ENCODE data around the gene EML1.

The EML1 gene

GRCh38 chr14:99816217-99816616 is 23.0 kb downstream of the EML1 start:
- Histone ChIP-seq H3K9ac (no peak overlapping the region), H3K4me1 (peaks cover 0 to 5% (median under 1%) of the 10 kb centered on the region in 10 experiments; a peak in 7 of 20 replicates), H3K4me2 (no peak overlapping the region), H4K20me1 (peaks cover 0 to 8% (median 0%) of the 10 kb centered on the region in 11 experiments; a peak in 3 of 22 replicates), H3K36me3 (no peaks in the 10 kb centered on the region), H3K27ac (no peak overlapping the region), H3K9me3 (replicated peaks in 1 of 11) (no peaks in the 10 kb centered on the region), H3K4me3 (no peak overlapping the region), H3K27me3 (peaks cover 24 to 86% (median 36%) of the 10 kb centered on the region in 11 experiments)
- TF ChIP-seq Cebpa-rat (IDR thresholded peaks at IDR 0.05), result no peak

DNA sequence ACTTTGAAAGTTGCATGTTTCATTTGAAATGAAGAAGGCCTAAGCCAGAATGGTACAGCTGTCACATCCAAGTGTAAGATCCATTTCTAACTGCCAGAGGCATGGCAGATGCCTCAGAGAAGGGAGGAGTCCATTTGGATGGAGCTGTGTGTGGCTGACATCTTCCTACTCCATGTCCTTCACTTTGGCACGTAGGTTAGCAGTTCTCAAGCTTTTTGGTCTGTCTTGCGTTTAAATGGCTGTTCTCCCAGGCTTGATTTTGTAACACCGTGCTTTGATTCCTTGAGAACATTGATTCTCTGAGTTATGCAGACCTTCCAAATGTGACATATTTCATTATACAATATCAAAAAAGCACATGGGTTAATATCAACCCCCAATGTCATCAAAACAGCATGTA is 23.4 kb downstream of the EML1 start:
- Histone ChIP-seq H3K9me3 (replicated peaks in 1 of 11) (no peaks in the 10 kb centered on the region), H3K4me2 (no peak overlapping the region), H3K4me1 (peaks cover 0 to 9% (median 2%) of the 10 kb centered on the region in 10 experiments; a peak in 9 of 20 replicates), H3K27me3 (peaks cover 27 to 91% (median 40%) of the 10 kb centered on the region in 11 experiments), H3K36me3 (no peaks in the 10 kb centered on the region), H3K9ac (no peak overlapping the region), H3K27ac (no peak overlapping the region), H3K4me3 (no peak overlapping the region), H4K20me1 (peaks cover 0 to 8% (median 0%) of the 10 kb centered on the region in 11 experiments; a peak in 3 of 22 replicates)
- TF ChIP-seq Cebpa-rat (IDR thresholded peaks at IDR 0.05), result no peak

GRCh38 chr14:99817331-99817730 is 24.1 kb downstream of the EML1 start:
- Histone ChIP-seq H3K4me3 (no peak overlapping the region), H3K36me3 (no peaks in the 10 kb centered on the region), H4K20me1 (peaks cover 0 to 15% (median 0%) of the 10 kb centered on the region in 11 experiments; a peak in 3 of 22 replicates), H3K9me3 (replicated peaks in 1 of 11) (no peaks in the 10 kb centered on the region), H3K4me1 (peaks cover 0 to 14% (median 7%) of the 10 kb centered on the region in 10 experiments; a peak in 10 of 20 replicates), H3K27me3 (peaks cover 27 to 94% (median 45%) of the 10 kb centered on the region in 11 experiments), H3K9ac (no peak overlapping the region), H3K4me2 (0 out of 22 replicates have a peak overlapping the region, but pooled peaks of 1 of the 11 experiments have one; percentile 13), H3K27ac (no peak overlapping the region)
- TF ChIP-seq Cebpa-rat (IDR thresholded peaks at IDR 0.05), result no peak

DNA sequence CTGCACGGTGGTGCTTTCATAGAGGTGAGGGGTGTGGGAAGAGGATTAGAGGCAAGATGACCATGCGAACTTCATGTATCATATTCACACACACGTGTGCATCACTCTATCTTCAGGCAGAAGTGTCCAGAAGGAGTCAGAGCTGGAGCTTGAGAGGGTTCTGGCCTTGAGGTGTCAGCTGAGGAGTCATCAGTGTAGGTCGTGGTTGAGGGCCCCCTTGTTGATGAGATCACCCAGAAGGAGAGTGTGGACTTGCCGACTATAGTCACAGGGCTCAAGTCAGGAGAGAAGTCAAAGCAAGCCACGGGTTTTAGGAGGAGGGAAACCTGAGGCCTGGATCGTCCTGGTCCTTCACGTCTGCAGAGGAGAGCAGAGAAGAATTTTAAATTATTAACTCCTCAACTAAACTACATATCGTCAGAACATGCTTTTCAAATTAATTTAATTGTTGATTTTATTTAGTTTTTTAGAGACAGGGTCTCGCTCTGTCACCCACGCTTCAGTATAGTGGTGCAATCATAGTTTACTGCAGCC is 25.4 kb downstream of the EML1 start:
- no peak overlapping the region for H3K9ac ChIP-seq
- no peaks in the 10 kb centered on the region for H3K9me3 ChIP-seq (replicated peaks in 1 of 11)
- H3K36me3 ChIP-seq, result no peaks in the 10 kb centered on the region
- TF ChIP-seq Cebpa-rat (IDR thresholded peaks at IDR 0.05), result no peak
- H3K4me3 ChIP-seq, result no peak overlapping the region
- no peak overlapping the region for H3K4me2 ChIP-seq
- peaks cover 38 to 95% (median 57%) of the 10 kb centered on the region in 11 experiments for H3K27me3 ChIP-seq
- peaks cover 0 to 20% (median 0%) of the 10 kb centered on the region in 11 experiments; a peak in 5 of 22 replicates for H4K20me1 ChIP-seq
- H3K27ac ChIP-seq, result no peak overlapping the region
- peaks cover 0 to 14% (median 7%) of the 10 kb centered on the region in 10 experiments; a peak in 10 of 20 replicates for H3K4me1 ChIP-seq

DNA sequence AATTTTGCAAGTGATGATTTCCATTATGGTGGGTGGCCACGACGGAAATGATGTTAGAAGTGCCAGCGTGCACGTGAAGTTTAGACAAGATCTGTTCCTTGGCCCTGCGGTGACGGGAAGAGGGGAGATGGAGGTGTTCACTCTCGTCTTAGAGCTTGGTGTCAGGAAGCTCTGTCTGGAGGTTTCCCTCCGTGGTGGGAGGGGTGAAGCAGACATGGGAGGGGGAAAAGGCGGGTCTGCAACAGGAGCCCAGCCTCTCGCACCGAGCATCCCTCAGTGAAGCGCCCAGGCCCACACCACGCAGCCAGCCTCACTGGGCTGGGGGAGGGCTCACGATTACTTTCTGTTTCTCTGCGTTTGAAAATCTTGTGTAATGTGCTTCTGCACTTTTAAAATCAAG is 26.3 kb downstream of the EML1 start:
- Histone ChIP-seq H4K20me1 (peaks cover 0 to 25% (median 0%) of the 10 kb centered on the region in 11 experiments; a peak in 5 of 22 replicates), H3K4me3 (no peak overlapping the region), H3K27ac (no peak overlapping the region), H3K27me3 (peaks cover 41 to 95% (median 61%) of the 10 kb centered on the region in 11 experiments), H3K4me2 (no peak overlapping the region), H3K9me3 (replicated peaks in 1 of 11) (no peaks in the 10 kb centered on the region), H3K36me3 (no peaks in the 10 kb centered on the region), H3K9ac (no peak overlapping the region), H3K4me1 (peaks cover 0 to 14% (median 7%) of the 10 kb centered on the region in 10 experiments; a peak in 10 of 20 replicates)
- no peak for TF ChIP-seq Cebpa-rat (IDR thresholded peaks at IDR 0.05)

DNA sequence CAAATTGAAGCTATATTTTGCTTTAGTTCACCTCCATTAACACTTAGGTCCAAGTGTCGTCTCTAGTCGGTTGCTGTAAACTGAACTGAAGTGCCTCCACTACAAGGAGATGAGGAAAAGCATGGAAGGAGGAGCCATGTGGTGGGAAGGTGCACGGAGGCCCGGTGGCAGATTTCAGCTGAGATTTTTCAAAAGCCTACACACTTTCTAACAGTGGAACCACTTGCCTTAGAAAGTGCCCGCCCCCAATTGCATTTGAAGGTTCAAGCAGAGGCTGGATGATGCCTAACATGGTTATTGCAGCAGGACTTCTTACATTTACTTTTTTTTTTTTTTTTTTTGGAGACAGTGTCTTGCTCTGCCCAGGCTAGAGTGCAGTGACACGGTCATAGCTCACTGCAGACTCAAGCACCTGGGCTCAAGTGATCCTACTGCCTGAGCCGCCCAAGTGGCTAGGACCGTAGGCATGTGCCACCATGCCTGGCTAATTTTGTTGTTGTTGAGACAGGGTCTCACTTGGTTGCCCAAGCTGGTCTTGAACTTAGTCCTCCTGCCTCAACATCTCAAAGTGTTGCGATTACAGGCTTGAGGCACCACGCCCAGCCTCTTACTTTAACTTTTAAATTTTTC is 27.6 kb downstream of the EML1 start:
- peaks cover 41 to 98% (median 65%) of the 10 kb centered on the region in 11 experiments for H3K27me3 ChIP-seq
- H3K4me1 ChIP-seq, result peaks cover 0 to 14% (median 7%) of the 10 kb centered on the region in 10 experiments; a peak in 10 of 20 replicates
- H3K9ac ChIP-seq, result no peak overlapping the region
- peaks cover 0 to 7% (median 0%) of the 10 kb centered on the region in 11 experiments; a peak in 1 of 22 replicates for H3K9me3 ChIP-seq (replicated peaks in 1 of 11)
- H3K4me3 ChIP-seq, result no peak overlapping the region
- no peak for TF ChIP-seq Cebpa-rat (IDR thresholded peaks at IDR 0.05)
- H3K4me2 ChIP-seq, result peak overlapping the region in 2 of 11 experiments; percentile 5 to 41; a peak in 2 of 22 replicates
- H4K20me1 ChIP-seq, result peaks cover 0 to 25% (median 0%) of the 10 kb centered on the region in 11 experiments; a peak in 5 of 22 replicates
- no peak overlapping the region for H3K27ac ChIP-seq
- no peaks in the 10 kb centered on the region for H3K36me3 ChIP-seq

- Histone ChIP-seq H3K4me3 (no peak overlapping the region), H3K27ac (no peak overlapping the region), H3K9me3 (replicated peaks in 1 of 11) (peaks cover 0 to 7% (median 0%) of the 10 kb centered on the region in 11 experiments; a peak in 1 of 22 replicates), H3K4me2 (peak overlapping the region in 5 of 11 experiments; percentile 13 to 41 (median 34); a peak in 8 of 22 replicates), H3K27me3 (peaks cover 41 to 100% (median 65%) of the 10 kb centered on the region in 11 experiments), H4K20me1 (peaks cover 0 to 20% (median 0%) of the 10 kb centered on the region in 11 experiments; a peak in 5 of 22 replicates), H3K9ac (no peak overlapping the region), H3K4me1 (peaks cover 0 to 14% (median 7%) of the 10 kb centered on the region in 10 experiments; a peak in 10 of 20 replicates), H3K36me3 (no peaks in the 10 kb centered on the region)
- TF ChIP-seq Cebpa-rat (IDR thresholded peaks at IDR 0.05), result no peak
Measured at GRCh38 chr14:99821519-99822508, 28.6 kb downstream of the EML1 start.

- Histone ChIP-seq H3K9ac (no peak overlapping the region), H3K27me3 (peaks cover 41 to 96% (median 62%) of the 10 kb centered on the region in 11 experiments), H3K9me3 (replicated peaks in 1 of 11) (peaks cover 0 to 7% (median 0%) of the 10 kb centered on the region in 11 experiments; a peak in 1 of 22 replicates), H3K27ac (no peak overlapping the region), H3K4me1 (peaks cover 0 to 14% (median 7%) of the 10 kb centered on the region in 10 experiments; a peak in 10 of 20 replicates), H3K4me3 (no peak overlapping the region), H4K20me1 (peaks cover 0 to 20% (median 0%) of the 10 kb centered on the region in 11 experiments; a peak in 5 of 22 replicates), H3K36me3 (no peaks in the 10 kb centered on the region), H3K4me2 (no peak overlapping the region)
- no peak for TF ChIP-seq Cebpa-rat (IDR thresholded peaks at IDR 0.05)
Measured at GRCh38 chr14:99822800-99823455, 29.7 kb downstream of the EML1 start.
